GM12875 (cell line): ENCODE data around the gene ULBP2.

Experiments used
- H3K4me3 ChIP-seq: one replicate; pipeline ENCODE4 v1.5.1; 2011; ENCODE audit warnings: low read depth, low read length, control low read depth
- TF ChIP-seq, protein P1 (sequence below): IDR thresholded peaks from 2 replicates; pipeline ENCODE4 v1.5.1; 2011; ENCODE audit warnings: low read depth, mild to moderate bottlenecking, control low read depth, inconsistent platforms, low read length, moderate library complexity, borderline replicate concordance; ENCODE audit not compliant: insufficient read depth

ULBP2 gene

DNA sequence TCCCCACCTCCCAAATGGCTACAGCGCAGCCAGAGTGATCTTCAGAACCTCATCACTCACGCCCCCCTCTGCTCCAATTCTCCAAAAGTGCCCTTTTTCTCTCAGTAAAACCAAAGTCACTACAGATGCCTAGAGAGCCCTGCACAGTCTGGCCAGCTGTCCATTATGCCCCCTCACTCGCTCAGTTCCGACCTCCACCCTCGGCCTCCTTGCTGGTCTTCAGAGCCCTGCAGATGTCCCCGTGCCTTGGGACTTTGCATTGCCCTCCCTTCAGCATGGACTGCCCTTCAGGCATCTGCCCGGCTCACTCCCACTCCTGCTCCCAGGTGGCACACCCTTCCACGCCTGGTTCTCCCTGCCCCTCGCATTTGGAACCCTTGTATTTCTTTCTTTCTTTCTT, 42.8 kb upstream of the ULBP2 start:
- TF ChIP-seq, protein P1, sequence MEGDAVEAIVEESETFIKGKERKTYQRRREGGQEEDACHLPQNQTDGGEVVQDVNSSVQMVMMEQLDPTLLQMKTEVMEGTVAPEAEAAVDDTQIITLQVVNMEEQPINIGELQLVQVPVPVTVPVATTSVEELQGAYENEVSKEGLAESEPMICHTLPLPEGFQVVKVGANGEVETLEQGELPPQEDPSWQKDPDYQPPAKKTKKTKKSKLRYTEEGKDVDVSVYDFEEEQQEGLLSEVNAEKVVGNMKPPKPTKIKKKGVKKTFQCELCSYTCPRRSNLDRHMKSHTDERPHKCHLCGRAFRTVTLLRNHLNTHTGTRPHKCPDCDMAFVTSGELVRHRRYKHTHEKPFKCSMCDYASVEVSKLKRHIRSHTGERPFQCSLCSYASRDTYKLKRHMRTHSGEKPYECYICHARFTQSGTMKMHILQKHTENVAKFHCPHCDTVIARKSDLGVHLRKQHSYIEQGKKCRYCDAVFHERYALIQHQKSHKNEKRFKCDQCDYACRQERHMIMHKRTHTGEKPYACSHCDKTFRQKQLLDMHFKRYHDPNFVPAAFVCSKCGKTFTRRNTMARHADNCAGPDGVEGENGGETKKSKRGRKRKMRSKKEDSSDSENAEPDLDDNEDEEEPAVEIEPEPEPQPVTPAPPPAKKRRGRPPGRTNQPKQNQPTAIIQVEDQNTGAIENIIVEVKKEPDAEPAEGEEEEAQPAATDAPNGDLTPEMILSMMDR, result no peak
- H3K4me3 ChIP-seq, result no peak overlapping the region

DNA sequence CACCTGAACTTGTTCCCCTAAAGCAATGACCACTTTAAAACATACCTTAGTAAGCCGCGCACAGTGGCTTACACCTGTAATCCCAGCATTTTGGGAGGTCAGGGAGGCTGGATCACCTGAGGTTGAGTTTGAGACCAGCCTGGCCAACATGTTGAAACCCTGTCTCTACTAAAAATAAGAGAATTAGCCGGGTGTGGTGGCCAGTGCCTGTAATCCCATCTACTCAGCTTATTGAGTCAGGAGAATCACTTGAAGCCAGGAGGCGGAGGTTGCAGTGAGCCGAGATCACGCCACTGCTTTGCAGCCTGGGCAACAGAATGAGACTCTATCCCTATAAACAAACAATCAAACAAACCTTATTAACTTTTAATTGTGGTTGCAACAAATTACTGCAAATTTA, 42.3 kb upstream of the ULBP2 start:
- TF ChIP-seq, protein P1, result no peak
- no peak overlapping the region for H3K4me3 ChIP-seq

DNA sequence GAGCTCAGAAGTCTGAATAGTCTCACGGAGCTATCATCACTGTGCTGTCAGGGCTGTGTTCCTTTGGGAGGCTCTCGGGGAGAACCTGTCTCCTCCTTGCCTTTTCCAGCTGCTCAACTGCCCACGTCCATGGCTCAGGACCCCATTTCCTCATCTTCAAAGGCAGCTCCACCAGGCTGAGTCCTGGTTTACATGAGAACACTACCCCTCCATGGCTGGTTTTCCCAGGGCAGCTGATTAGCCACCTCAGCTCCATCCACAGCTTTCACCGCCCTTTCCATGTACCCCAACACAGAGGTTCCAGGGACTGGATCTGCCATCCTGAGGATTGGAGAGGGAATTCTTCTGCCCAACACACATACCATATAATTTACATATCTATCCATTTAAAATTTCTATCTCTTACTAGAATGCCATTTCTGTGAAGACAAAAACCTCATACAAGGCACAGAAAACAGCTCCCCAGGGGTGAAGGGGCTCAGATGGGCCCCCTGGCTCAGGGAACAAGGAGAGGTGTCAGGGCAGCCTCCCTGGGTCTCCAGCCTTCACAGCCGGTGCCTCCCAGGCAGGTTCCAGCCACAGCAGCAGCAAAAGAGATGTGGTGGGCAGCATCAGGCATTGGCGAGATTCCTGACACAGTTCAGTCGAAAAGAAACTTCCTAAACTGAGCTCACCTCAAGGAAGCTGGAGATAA, 41.7 kb upstream of the ULBP2 start:
- TF ChIP-seq, protein P1, result no peak
- H3K4me3 ChIP-seq, result no peak overlapping the region

GRCh38 chr6:149900620-149901443, 41.0 kb upstream of the ULBP2 start:
- TF ChIP-seq, protein P1, result no peak
- H3K4me3 ChIP-seq, result no peak overlapping the region

DNA sequence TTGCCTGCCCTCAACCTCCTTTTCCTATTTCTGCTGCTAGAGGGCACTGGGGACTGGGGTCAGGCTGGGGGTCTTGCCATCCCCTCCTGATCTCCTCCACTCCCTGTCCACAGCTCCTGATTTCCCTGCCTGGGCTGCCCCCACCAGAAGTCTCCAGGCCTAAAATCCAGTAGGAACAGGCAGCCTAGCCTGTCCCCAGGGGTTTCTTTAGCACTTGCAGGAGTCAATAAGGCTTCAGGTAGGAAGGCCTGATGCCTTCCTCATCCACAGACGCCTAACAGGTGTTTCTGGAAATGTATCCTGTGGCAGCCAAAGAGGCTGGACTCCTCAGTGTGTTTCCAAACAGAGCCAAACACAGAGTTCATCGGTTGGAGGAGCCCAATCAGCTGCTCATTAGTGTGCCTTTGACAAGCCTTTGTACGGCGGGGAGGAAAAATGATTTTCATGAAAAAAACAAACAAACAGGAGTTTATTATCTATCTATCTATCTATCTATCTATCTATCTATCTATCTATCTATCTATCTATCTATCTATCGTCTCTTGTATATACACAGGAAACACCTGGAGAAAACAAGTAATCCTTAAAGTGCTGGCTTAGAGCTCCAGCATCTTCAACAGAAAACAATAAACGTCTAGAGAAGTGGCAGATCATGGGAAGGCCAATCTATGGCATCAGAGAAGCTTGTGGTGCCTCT, 40.2 kb upstream of the ULBP2 start:
- TF ChIP-seq, protein P1, result no peak

GRCh38 chr6:149903938-149904611, 37.7 kb upstream of the ULBP2 start:
- TF ChIP-seq, protein P1, result no peak
- no peak overlapping the region for H3K4me3 ChIP-seq

More for the DNA sequence above, 40.2 kb upstream of the ULBP2 start:
- H3K4me3 ChIP-seq, result no peak overlapping the region
